ENCODE measurements around the gene STEAP1.
A peak's percentile ranks its signal among the peaks of the same experiment; 100 is the strongest.

The STEAP1 gene

GRCh38 chr7:90211391-90212148 lies 57.3 kb downstream of the STEAP1 start, which contains the start of gene STEAP2:
STEAP2 (plus strand) TSS chr7:90211740; CDS start chr7:90225083, 13,343 bp downstream.
- DNase-seq (ENCODE audit: low read depth in 2 of 3, low spot score in 1 of 3): peak; percentile 19 to 31 (median 22)

GRCh38 chr7:90212149-90212495 lies 57.9 kb downstream of the STEAP1 start:
- no peak for DNase-seq (ENCODE audit: low read depth in 2 of 3, low spot score in 1 of 3)

GRCh38 chr7:90213521-90213920 lies 59.3 kb downstream of the STEAP1 start:
- no peak for DNase-seq (ENCODE audit: low read depth in 2 of 3, low spot score in 1 of 3)
